ENCODE measurements around the gene GPHA2.
"Not testable (repeated sequence)": the region's sequence is repeated elsewhere in the genome, so short reads cannot be mapped to it uniquely, and the experiment has no call there.

The GPHA2 gene

GRCh38 chr11:64935359-64936081 lies at the start of gene GPHA2:
TSS of gene GPHA2 (minus strand) at chr11:64935893. CDS start at chr11:64935460, 433 bp downstream.
- no peak for DNase-seq (ENCODE audit: low read depth in 3 of 3, low spot score in 1 of 3)

GRCh38 chr11:64983339-64983738 lies 47.6 kb upstream of the GPHA2 start:
- DNase-seq (ENCODE audit: low read depth in 3 of 3, low spot score in 1 of 3), result not testable (repeated sequence)

- DNase-seq (ENCODE audit: low read depth in 3 of 3, low spot score in 1 of 3), result no peak
These were observed 41.0 kb upstream of the GPHA2 start for GRCh38 chr11:64976651-64977050.

- no peak for DNase-seq (ENCODE audit: low read depth in 3 of 3, low spot score in 1 of 3)
These were observed 38.4 kb upstream of the GPHA2 start for GRCh38 chr11:64974124-64974523.

GRCh38 chr11:64971421-64972233 lies 35.9 kb upstream of the GPHA2 start, which contains the start of gene MAJIN:
TSS of gene MAJIN (minus strand) at chr11:64972108. CDS start at chr11:64959405, 12,703 bp downstream.
- peak; percentile 81 to 87 (median 85) for DNase-seq (ENCODE audit: low read depth in 3 of 3, low spot score in 1 of 3)

GRCh38 chr11:64970731-64971151 lies 35.0 kb upstream of the GPHA2 start:
- DNase-seq (ENCODE audit: low read depth in 3 of 3, low spot score in 1 of 3), result peak in 1 of 3 donors; percentile 2

- DNase-seq (ENCODE audit: low read depth in 3 of 3, low spot score in 1 of 3), result no peak
These were observed 33.5 kb upstream of the GPHA2 start for GRCh38 chr11:64969209-64969608.

- no peak for DNase-seq (ENCODE audit: low read depth in 3 of 3, low spot score in 1 of 3)
These were observed 31.7 kb upstream of the GPHA2 start for GRCh38 chr11:64967375-64967774.

- DNase-seq (ENCODE audit: low read depth in 3 of 3, low spot score in 1 of 3), result no peak
These were observed 27.5 kb upstream of the GPHA2 start for GRCh38 chr11:64963072-64963631.

GRCh38 chr11:64960719-64961118 lies 25.0 kb upstream of the GPHA2 start:
- DNase-seq (ENCODE audit: low read depth in 3 of 3, low spot score in 1 of 3), result no peak

GRCh38 chr11:64959498-64959897 lies 23.8 kb upstream of the GPHA2 start:
- DNase-seq (ENCODE audit: low read depth in 3 of 3, low spot score in 1 of 3), result no peak

- no peak for DNase-seq (ENCODE audit: low read depth in 3 of 3, low spot score in 1 of 3)
These were observed 18.5 kb upstream of the GPHA2 start for GRCh38 chr11:64954201-64954600.

GRCh38 chr11:64951529-64951928 lies 15.8 kb upstream of the GPHA2 start:
- no peak for DNase-seq (ENCODE audit: low read depth in 3 of 3, low spot score in 1 of 3)

- no peak for DNase-seq (ENCODE audit: low read depth in 3 of 3, low spot score in 1 of 3)
These were observed 11.6 kb upstream of the GPHA2 start for GRCh38 chr11:64947208-64947814.

- no peak for DNase-seq (ENCODE audit: low read depth in 3 of 3, low spot score in 1 of 3)
These were observed 846 bp upstream of the GPHA2 start for GRCh38 chr11:64936539-64936938.

- DNase-seq (ENCODE audit: low read depth in 3 of 3, low spot score in 1 of 3), result no peak
These were observed 873 bp downstream of the GPHA2 start for GRCh38 chr11:64934682-64935358.

- DNase-seq (ENCODE audit: low read depth in 3 of 3, low spot score in 1 of 3), result no peak
These were observed 1.6 kb downstream of the GPHA2 start for GRCh38 chr11:64933935-64934681.

- DNase-seq (ENCODE audit: low read depth in 3 of 3, low spot score in 1 of 3), result no peak
These were observed 2.3 kb downstream of the GPHA2 start for GRCh38 chr11:64933213-64933934.

- no peak for DNase-seq (ENCODE audit: low read depth in 3 of 3, low spot score in 1 of 3)
These were observed 3.4 kb downstream of the GPHA2 start for GRCh38 chr11:64932324-64932723.

GRCh38 chr11:64931290-64931689 lies 4.4 kb downstream of the GPHA2 start:
- no peak for DNase-seq (ENCODE audit: low read depth in 3 of 3, low spot score in 1 of 3)

All from stimulated activated CD4-positive, alpha-beta T cell treated with anti-CD3 and anti-CD28 coated beads, TNF-alpha, amount 100 ng/mL, for 1 hour (primary cell).